ENCODE data around the gene PALLD.

GRCh38 chr4:168607215-168607614, 110.4 kb downstream of the PALLD start:
- TF ChIP-seq CTCF (conservative IDR thresholded peaks at IDR 0.05; ENCODE audit: low read depth, low read length), result no peak
- no peak for TF ChIP-seq EZH2 (IDR thresholded peaks at IDR 0.05; ENCODE audit: low read length, unreplicated experiment)
